Tibial nerve (tissue), 4 donors: ENCODE data around the gene CYTH3. TPM values are rescaled to one million over a fixed set of nuclear protein-coding genes. Genes with fewer than 3 reads are reported as not detected.

Experiments
- DNase-seq, 2 donors: peaks; one replicate each; pipeline ENCODE4 v3.0.0-alpha.2; 2019; ENCODE audit warnings: low spot score in 2 of 2
- H3K27ac ChIP-seq, 4 donors: fragments of 200-600 bp; sonication (generic) in 3 of 4; one replicate each; pipeline ENCODE4 v1.5.1; 2017 to 2019; ENCODE audit warnings: mild to moderate bottlenecking in 1 of 4
- H3K27me3 ChIP-seq, 2 donors: fragments of 200-600 bp; sonication (generic) in 1 of 2; one replicate each; pipeline versions ENCODE4 v1.5.1 to v1.6.0; 2017 to 2019
- H3K36me3 ChIP-seq, 3 donors: fragments of 200-600 bp; sonication (generic); one replicate each; pipeline ENCODE4 v1.5.1; 2018 to 2019
- H3K4me1 ChIP-seq, 4 donors: fragments of 200-600 bp; sonication (generic) in 3 of 4; one replicate each; pipeline ENCODE4 v1.5.1; 2017 to 2019
- H3K4me3 ChIP-seq, 4 donors: fragments of 200-600 bp; sonication (generic) in 3 of 4; one replicate each; pipeline ENCODE4 v1.5.1; 2017 to 2019; ENCODE audit warnings: mild to moderate bottlenecking in 1 of 4, moderate library complexity in 1 of 4
- H3K9me3 ChIP-seq, 4 donors: fragments of 200-600 bp; sonication (generic) in 3 of 4; one replicate each; pipeline ENCODE4 v1.5.1; 2017 to 2019
- EP300 ChIP-seq, 2 donors: sonication (generic); formaldehyde crosslinking; IDR thresholded peaks; one replicate each; pipeline ENCODE4 v1.6.1; 2017; ENCODE audit warnings: antibody characterized with exemption in 2 of 2, mild to moderate bottlenecking in 1 of 2
- POLR2A ChIP-seq, 2 donors: fragments of 450-650 bp; IDR thresholded peaks; one replicate each; pipeline ENCODE4 v1.6.1; 2017; ENCODE audit warnings: antibody characterized with exemption in 2 of 2, mild to moderate bottlenecking in 2 of 2, moderate library complexity in 2 of 2
- WGBS, 2 donors: methylation state at CpG; one replicate each; pipeline ENCODE4 v1.1.5; 2018; 5-methylcytosine and 5-hydroxymethylcytosine counted together
- total RNA-seq, 4 donors: library from RNA; depleted of rRNA; stranded (reverse); fragments of >200 nt; gene quantifications; one replicate each; pipeline ENCODE4 v1.1.0, GENCODE V29; 2016
- TF ChIP-seq, protein P1 (sequence below), 5 experiments: fragments of 200-600 bp in 3 of 5; fragments of 450-650 bp in 2 of 5; sonication (generic) in 3 of 5; IDR thresholded peaks; one replicate each; pipeline ENCODE4 v1.5.1; 2016 to 2019; ENCODE audit warnings: antibody characterized with exemption in 5 of 5, mild to moderate bottlenecking in 3 of 5, moderate library complexity in 2 of 5

CYTH3 gene
- total RNA-seq, 4 donors from 2014 or later, result 49.2 to 61.2 (median 53.2) TPM

DNA sequence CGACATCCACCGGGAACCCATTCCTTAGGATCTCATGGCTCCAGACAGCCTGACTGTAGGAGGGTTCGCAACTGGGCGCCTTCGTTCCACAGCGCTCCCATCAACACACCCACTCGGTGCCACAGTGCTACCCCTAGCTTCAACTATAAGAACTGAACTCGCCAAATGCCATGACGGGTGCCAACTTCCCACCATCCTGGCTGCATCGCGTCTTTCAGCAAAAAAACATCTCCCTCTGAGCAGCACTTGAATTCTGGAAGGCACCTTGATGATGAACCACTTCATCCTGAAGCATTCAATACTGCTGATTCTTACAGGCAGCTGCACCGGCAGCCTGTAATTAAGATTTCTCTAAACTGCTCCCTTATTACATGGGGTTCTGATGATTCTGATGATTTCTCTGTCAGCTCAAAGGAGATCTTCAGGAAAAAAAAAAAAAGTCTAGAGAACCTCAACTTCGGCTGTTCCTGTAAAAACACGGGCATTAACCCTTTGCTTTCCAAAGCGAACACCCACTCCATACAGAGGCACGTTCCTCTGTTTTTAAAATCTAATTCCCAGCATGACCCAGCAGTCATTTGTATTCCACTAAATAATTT, 1.3 kb downstream of the CYTH3 start:
- H3K4me3 ChIP-seq, result peak overlapping the region; percentile 78 to 98 (median 88)
- peaks cover 0 to 54% (median 14%) of the 10 kb centered on the region in 4 donors for H3K4me1 ChIP-seq
- no peaks in the 10 kb centered on the region for H3K36me3 ChIP-seq
- no peaks in the 10 kb centered on the region for H3K27me3 ChIP-seq
- peak overlapping the region; percentile 82 to 95 (median 91) for H3K27ac ChIP-seq
- TF ChIP-seq EP300 (IDR thresholded peaks at IDR 0.05), result peak in 1 of 2 donors; percentile 50
- peak in 1 of 2 donors; percentile 10 for TF ChIP-seq POLR2A (IDR thresholded peaks at IDR 0.05)
- TF ChIP-seq, protein P1, sequence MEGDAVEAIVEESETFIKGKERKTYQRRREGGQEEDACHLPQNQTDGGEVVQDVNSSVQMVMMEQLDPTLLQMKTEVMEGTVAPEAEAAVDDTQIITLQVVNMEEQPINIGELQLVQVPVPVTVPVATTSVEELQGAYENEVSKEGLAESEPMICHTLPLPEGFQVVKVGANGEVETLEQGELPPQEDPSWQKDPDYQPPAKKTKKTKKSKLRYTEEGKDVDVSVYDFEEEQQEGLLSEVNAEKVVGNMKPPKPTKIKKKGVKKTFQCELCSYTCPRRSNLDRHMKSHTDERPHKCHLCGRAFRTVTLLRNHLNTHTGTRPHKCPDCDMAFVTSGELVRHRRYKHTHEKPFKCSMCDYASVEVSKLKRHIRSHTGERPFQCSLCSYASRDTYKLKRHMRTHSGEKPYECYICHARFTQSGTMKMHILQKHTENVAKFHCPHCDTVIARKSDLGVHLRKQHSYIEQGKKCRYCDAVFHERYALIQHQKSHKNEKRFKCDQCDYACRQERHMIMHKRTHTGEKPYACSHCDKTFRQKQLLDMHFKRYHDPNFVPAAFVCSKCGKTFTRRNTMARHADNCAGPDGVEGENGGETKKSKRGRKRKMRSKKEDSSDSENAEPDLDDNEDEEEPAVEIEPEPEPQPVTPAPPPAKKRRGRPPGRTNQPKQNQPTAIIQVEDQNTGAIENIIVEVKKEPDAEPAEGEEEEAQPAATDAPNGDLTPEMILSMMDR (IDR thresholded peaks at IDR 0.05), result peak; percentile 36 to 70 (median 57)
- no peaks in the 10 kb centered on the region for H3K9me3 ChIP-seq
- WGBS, 2 donors, result 0 to 1% methylated on average over 16 of the region's 16 CpGs
- DNase-seq, result peak; percentile 43 to 56

DNA sequence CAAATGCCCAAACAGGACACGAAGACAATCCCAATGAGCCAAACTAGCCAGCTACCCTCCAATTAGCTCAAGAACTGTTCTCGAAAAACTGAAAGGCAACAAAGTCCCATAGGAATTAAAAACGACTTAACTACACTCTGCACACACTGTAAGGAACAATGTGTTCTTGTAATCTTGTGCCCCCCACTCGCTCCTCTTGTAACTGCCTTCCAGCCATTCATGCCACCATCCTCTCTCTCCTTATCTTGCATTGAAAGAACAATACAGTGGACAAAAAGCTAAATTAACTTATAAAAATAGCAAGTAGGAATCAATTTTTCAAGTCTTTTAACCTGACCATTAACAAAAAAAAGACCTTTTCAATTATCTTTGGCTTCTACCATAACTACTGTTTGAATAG, 2.9 kb downstream of the CYTH3 start:
- no peak for DNase-seq
- TF ChIP-seq, protein P1 (IDR thresholded peaks at IDR 0.05), result no peak
- no peaks in the 10 kb centered on the region for H3K9me3 ChIP-seq
- H3K27me3 ChIP-seq, result no peaks in the 10 kb centered on the region
- WGBS, 2 donors, result 18 to 26% methylated on average over 4 of the region's 4 CpGs
- H3K27ac ChIP-seq, result peak overlapping the region in 3 of 4 donors; percentile 31 to 95 (median 59)
- no peak overlapping the region for H3K4me3 ChIP-seq
- peaks cover 0 to 68% (median 15%) of the 10 kb centered on the region in 4 donors for H3K4me1 ChIP-seq
- H3K36me3 ChIP-seq, result no peaks in the 10 kb centered on the region

DNA sequence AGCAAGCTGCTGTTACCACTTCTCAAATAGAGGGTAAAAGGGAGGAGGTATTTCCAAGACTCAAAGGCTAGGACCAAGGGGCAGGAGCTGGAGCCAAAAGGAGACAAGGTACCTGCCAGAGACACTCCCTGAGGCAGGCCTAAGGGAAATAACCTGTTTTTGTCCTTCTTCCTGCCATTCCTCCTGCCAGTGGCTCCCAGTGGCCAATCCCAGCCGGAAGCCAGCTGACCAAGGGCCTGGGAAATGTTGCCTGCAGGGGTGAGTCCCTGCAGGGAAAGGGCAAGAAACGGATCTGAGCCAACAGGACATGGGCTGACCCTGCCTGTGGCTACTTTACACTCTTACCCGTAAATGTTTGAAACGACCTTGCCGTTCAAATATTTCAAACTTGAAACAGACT, 3.5 kb downstream of the CYTH3 start:
- 37 to 46% methylated on average over 5 of the region's 5 CpGs for WGBS, 2 donors
- no peak overlapping the region for H3K4me3 ChIP-seq
- no peak for DNase-seq
- H3K9me3 ChIP-seq, result no peaks in the 10 kb centered on the region
- TF ChIP-seq POLR2A (IDR thresholded peaks at IDR 0.05) (no peak), EP300 (IDR thresholded peaks at IDR 0.05) (no peak)
- TF ChIP-seq, protein P1 (IDR thresholded peaks at IDR 0.05), result no peak
- H3K27ac ChIP-seq, result peak overlapping the region in 3 of 4 donors; percentile 1 to 95 (median 59)
- no peaks in the 10 kb centered on the region for H3K36me3 ChIP-seq
- H3K4me1 ChIP-seq, result peaks cover 0 to 71% (median 15%) of the 10 kb centered on the region in 4 donors
- H3K27me3 ChIP-seq, result no peaks in the 10 kb centered on the region

DNA sequence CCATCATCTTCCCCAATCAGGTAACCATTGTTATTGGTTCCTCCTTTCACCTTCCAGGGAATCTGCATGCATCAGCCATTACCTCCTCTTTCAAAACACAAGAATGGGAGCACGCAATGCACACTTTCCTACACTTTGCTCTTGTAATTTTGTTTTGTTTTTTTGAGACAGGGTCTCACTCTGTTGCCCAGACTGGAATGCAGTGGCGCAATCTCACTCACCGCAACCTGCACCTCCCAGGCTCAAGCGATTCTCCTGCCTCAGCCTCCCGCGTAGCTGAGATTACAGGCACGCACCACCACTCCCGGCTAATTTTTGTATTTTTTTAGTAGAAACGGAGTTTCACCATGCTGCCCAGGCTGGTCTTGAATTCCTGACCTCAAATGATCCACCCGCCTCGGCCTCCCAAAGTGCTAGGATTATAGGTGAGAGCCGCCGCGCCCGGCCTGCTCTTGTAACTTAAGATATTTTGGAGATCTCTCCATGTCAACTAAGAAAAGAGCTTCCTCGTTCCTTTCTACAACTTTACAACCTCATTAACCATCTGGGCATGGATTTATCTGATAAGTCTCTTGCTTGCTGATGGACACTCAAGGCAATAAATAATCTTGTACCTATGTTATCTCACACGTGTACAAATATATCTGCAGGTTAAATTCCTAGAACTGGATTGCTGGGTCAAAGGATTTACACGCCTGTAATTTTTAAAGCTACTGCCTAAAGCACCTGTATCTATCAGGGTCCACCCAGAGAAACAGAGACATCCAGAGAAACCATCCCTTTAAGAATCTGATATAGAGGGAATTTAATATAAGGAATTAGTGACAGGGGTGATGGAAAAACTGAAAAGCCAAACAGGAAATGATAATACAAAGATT, 4.2 kb downstream of the CYTH3 start:
- 93% methylated on average over 18 of the region's 18 CpGs for WGBS, 2 donors

More for the DNA sequence above, 4.2 kb downstream of the CYTH3 start:
- Histone ChIP-seq H3K27me3 (no peaks in the 10 kb centered on the region), H3K27ac (peak overlapping the region in 1 of 4 donors; percentile 95), H3K4me3 (no peak overlapping the region), H3K4me1 (peaks cover 0 to 74% (median 14%) of the 10 kb centered on the region in 4 donors), H3K36me3 (no peaks in the 10 kb centered on the region), H3K9me3 (no peaks in the 10 kb centered on the region)
- TF ChIP-seq EP300 (IDR thresholded peaks at IDR 0.05), result no peak
- TF ChIP-seq, protein P1 (IDR thresholded peaks at IDR 0.05), result no peak
- no peak for TF ChIP-seq POLR2A (IDR thresholded peaks at IDR 0.05)
- DNase-seq, result no peak
